GM18505 (cell line): ENCODE data around the gene GPR42.
A peak's percentile ranks its signal among the peaks of the same experiment; 100 is the strongest.

Experiments used
- ATAC-seq: cut with Tn5 transposase; IDR thresholded peaks from one replicate; pipeline ENCODE4 v1.9.1; 2021; ENCODE audit not compliant: unreplicated experiment
- POLR2A ChIP-seq: IDR thresholded peaks from 4 replicates; pipeline ENCODE4 v1.6.1; 2011; ENCODE audit warnings: borderline replicate concordance; ENCODE audit not compliant: insufficient read depth, insufficient read length; ENCODE audit errors: extremely low read depth

GPR42 gene

DNA sequence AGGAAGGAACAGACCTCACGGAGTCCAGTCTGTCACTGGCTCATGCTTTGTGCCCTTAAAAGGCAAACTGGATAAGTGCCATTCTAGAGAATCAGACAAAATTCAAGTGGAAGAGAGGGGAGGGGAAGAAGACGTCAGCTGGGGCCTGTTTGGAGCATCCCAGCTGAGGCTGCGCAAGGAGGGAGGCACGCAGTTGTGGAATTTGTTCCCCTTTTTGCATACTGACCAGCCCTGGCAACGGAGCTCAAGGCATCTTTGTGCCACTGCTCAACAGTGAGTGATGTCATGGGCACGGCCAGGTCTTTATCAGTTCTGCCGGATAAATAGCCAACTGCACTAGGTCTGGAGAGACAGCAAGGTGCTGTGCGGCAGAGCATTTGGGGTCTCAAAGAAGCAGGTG, at the start of gene GPR42:
TSS of gene GPR42 (plus strand) at position 347 of the 400 bp plus-strand sequence. CDS start 292 bp downstream, outside the sequence.
- TF ChIP-seq POLR2A: no peak
- no peak for ATAC-seq

DNA sequence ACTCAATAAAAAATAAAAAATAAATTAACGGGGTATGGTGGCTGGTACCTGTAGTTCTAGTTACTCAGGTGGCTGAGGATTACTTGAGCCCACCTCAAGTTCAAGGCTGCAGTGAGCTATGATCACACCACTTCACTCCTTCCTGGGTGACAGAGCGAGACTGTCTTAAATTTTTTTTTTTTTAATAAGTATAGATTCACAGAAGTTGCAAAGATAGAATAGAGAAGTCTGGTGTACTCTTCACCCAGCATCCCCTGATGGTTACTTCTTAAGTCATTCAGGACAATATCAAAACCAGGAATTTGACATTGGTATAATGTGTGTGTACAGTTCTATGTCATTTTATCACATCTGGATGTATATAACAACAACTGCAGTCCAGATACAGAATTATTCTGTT, 49.6 kb upstream of the GPR42 start:
- ATAC-seq: no peak

DNA sequence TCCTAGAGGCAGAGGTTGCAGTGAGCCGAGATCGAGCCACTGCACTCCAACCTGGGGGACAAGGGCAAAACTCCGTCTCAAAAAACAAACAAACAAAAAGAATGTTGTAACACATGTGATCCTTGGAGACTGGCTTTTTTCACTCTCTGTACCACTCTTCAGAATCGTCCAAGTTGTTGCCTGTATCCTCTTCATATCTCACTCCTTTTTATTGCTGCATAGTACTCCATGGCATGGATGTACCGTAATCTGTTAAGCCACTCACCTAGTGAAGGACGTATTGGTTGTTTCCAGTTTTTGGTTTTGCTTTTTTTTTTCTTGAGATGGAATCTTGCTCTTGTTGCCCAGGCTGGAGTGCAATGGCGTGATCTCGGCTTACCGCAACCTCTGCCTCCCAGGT, 48.9 kb upstream of the GPR42 start:
- no peak for ATAC-seq
- no peak for TF ChIP-seq POLR2A

More for the DNA sequence above, 49.6 kb upstream of the GPR42 start:
- TF ChIP-seq POLR2A: no peak

DNA sequence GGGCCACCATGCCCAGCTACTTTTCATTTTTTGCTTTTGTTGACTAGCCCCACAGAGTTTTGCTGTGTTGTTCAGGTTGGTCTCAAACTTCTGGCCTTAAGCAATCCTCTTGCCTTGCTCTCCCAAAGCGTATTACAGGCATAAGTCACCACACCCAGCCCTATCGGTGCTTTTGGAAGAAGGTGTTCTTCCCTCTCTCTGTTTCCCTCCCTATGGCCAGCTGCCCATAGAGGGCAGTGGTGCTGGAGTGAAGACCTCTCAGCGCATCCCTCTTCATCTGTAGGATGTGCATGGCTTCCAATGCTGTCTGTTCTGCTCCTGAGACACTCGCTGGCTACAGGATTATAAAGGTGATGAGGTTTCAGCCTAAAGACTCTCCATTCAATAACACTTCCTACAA, 43.2 kb upstream of the GPR42 start:
- ATAC-seq: no peak
- no peak for TF ChIP-seq POLR2A

DNA sequence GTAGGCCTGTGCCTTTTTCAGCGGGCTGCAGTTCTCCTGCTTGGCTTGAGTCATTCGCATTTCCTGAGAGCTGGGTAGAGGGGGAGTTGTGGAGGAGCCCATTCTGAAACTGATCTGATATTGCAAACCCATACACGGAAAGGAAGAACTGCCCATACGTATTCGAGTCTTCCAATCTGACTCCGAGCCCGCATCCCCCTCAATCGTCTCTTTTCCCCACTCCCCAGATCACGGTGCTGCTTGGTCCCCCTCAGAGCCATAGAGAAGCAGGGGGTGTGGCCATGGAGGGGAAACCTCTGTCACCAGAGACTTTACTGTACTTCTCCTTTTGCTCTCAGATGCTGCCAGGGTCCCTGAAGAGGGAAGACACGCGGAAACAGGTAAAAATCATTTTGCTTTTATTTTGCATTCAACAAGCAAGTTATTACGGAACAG, 42.0 kb upstream of the GPR42 start, which contains the start of gene CD22:
TSS of gene CD22 (plus strand) at position 337 of the 435 bp plus-strand sequence. CDS start 2,854 bp downstream, outside the sequence.
- ATAC-seq: no peak
- TF ChIP-seq POLR2A: peak; percentile 93

- no peak for ATAC-seq
- TF ChIP-seq POLR2A: no peak
These were observed 41.5 kb upstream of the GPR42 start for GRCh38 chr19:35329323-35329722.

GRCh38 chr19:35330475-35330874, 40.4 kb upstream of the GPR42 start:
- peak; percentile 73 for TF ChIP-seq POLR2A
- peak; percentile 47 for ATAC-seq

DNA sequence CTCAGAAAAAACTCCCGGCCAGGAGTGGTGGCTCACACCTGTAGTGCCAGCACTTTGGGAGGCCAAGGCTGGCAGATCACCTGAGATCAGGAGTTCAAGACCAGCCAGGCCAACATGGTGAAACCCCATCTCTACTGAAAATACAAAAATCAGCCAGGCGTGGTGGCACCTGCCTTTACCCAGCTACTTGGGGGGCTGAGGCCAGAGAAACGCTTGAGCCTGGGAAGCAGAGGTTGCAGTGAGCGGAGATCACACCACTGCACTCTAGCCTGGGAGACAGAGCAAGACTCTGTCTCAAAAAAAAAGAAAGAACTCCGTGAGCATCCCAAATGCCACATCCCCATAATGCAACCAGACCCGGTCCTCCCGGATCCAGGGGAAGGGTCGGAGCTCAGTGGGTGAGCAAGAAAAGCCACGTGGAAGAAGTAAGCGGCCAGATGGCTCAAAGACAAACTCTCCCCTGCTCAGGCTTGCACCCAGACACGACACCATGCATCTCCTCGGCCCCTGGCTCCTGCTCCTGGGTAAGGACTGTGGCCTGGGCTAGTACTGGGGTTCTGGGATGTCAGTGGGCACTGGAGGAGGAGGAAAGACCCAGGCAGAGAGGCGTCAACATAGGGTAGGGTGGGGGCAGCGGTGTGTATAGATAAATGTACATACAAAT, 39.2 kb upstream of the GPR42 start:
- ATAC-seq: no peak
- TF ChIP-seq POLR2A: no peak

DNA sequence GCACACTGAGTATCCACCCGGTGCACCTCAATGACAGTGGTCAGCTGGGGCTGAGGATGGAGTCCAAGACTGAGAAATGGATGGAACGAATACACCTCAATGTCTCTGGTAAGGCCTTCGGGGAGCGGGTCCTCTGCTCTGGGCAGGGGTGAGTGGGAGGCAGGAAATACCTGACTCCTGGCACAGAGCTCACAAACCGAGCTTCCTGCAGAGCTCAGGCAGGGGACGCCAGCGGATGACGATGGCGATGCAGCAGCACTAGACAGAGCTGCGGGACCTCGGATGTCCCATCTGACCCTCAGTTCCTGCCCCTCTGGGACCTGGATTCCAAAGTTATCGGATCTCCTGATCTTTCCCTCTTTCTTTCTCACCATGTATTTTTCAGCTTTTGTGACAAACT, 38.1 kb upstream of the GPR42 start:
- peak; percentile 74 for TF ChIP-seq POLR2A
- no peak for ATAC-seq

GRCh38 chr19:35334144-35334753, 36.6 kb upstream of the GPR42 start:
- no peak for ATAC-seq
- TF ChIP-seq POLR2A: no peak

DNA sequence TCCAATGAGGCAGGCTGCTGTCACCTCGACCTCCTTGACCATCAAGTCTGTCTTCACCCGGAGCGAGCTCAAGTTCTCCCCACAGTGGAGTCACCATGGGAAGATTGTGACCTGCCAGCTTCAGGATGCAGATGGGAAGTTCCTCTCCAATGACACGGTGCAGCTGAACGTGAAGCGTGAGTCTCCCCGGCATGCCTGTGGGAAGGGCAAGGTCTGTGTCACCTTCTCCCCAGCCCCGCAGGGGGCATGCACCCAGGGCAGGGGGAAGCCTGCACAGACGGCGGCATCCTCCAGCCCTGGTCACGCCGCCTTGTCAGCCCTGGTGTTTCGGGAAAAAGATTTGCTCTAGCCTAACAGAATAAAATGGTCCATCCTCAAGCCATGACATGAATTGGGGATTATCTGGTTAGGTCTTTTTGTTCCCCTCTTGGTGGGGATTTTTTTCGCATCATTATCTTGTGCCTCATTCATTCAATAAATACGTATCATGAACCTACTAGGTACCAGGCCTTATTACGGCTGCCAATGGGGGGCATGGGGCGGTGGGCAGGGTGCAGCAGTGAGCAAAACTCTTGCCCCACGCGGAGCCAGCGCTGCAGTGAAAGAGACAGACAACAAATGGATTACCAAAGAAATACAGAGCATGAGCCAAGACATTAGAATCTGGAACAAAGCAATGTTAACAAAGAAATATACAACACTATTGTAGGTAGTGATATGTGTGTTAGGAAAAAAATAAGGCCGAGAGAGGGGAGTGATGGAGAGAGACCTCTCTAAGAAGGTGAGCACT, 34.5 kb upstream of the GPR42 start:
- no peak for ATAC-seq
- no peak for TF ChIP-seq POLR2A

DNA sequence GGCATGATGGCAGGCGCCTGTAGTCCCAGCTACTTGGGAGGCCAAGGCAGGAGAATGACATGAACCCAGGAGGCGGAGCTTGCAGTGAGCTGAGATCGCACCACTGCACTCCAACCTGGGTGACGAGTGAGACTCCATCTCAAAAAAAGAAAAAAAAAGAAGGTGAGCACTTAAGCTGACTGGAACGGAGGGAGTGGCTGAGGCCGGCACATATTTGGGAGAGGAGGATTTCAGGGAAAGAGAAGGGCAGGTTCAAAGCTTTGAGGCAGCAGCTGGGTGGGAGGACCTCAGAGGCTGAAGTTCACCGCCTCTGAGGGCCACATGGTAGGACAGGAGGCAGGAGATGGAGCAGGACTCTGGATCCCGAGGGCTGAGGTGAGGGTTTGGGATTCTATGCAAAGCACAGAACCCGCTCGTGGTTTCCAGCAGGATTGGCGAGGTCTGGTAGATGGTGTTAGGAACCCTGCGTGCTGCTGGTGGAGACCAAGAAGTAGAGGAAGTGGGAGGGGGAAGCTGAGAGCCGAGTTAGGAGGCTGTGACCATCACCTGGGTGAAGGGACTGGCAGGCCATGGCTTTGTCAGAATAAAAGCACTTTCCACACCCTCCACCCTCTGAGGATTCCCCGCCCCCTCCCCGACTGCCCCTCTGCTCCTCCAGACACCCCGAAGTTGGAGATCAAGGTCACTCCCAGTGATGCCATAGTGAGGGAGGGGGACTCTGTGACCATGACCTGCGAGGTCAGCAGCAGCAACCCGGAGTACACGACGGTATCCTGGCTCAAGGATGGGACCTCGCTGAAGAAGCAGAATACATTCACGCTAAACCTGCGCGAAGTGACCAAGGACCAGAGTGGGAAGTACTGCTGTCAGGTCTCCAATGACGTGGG, 33.5 kb upstream of the GPR42 start:
- TF ChIP-seq POLR2A: peak; percentile 45
- ATAC-seq: no peak

DNA sequence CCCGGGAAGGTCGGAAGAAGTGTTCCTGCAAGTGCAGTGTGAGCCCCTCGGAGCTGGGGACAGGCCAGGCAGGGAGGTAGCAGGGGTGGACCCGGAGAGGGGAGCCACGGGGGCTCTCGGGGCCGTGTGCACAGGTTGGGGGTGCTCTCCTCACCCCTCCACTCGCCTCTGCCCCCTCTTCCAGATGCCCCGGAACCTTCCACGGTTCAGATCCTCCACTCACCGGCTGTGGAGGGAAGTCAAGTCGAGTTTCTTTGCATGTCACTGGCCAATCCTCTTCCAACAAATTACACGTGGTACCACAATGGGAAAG, 32.9 kb upstream of the GPR42 start:
- ATAC-seq: no peak
- TF ChIP-seq POLR2A: no peak
